ENCODE results near the gene PTGER1. TPM values are rescaled to one million over a fixed set of nuclear protein-coding genes. Genes with fewer than 3 reads are reported as not detected.

PTGER1 gene
- total RNA-seq, 1 experiment from 2014 or later, result 0.42 TPM

DNA sequence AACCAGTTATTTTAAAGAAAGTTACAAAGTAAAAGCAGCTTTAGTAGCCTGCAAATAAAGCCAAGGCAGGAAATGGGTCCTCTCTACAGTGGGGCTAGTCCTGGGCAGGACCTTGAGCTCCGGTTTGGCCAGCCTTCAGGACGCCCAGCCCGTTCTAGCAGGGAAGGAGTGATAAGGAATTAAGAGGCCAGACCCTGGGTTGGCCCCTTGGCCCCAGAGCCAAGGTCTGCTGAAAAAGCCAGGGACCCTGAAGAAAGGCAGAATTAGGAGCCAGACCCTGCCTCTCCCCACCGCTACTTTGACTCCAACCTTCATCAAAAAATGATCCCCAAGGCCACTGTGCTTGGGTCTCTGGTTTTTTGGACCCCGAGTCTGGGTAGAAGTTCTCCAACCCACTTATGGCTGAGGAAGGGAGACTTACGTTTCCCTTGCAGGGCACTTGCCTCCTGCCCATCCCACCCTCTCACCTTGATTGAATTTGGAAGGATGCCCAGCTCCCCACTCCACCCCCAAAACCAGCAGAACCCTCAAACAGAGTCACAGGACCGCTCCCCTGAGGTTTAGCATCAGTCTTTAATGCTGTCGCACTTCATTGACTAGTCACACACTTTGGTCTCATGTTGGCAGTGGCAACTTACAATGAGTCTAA is 39.2 kb upstream of the PTGER1 start:
- ChIA-PET POLR2A (interaction anchor here (1.3 to 15.7 kb wide), 3 partner anchors 12 to 37 kb away, joined by 4 to 203 read pairs (median 64); partner anchors contain the start of gene GIPC1), CTCF (interaction anchor here (0.6 to 7.9 kb wide), 2 partner anchors 9 to 377 kb away, joined by 3 to 53 read pairs; no protein-coding TSS in a partner anchor)
- intact Hi-C loops (cut with micrococcal nuclease), result no loop called here
- Mint-ChIP-seq H3K9me3 (ENCODE audit: unreplicated experiment) (no peaks in the 10 kb centered on the region), H3K27me3 (ENCODE audit: insufficient read depth, unreplicated experiment) (no peaks in the 10 kb centered on the region), H3K36me3 (ENCODE audit: insufficient read depth, unreplicated experiment) (peaks cover 58% of the 10 kb centered on the region), H3K27ac (ENCODE audit: low read depth, unreplicated experiment) (no peak overlapping the region), H3K4me3 (ENCODE audit: unreplicated experiment) (peak overlapping the region; percentile 87), H3K4me1 (ENCODE audit: insufficient read depth, unreplicated experiment) (peaks cover 24% of the 10 kb centered on the region)
- BruUV-seq (replicated peaks), result no TSS peak
- TF ChIP-seq, protein P1, sequence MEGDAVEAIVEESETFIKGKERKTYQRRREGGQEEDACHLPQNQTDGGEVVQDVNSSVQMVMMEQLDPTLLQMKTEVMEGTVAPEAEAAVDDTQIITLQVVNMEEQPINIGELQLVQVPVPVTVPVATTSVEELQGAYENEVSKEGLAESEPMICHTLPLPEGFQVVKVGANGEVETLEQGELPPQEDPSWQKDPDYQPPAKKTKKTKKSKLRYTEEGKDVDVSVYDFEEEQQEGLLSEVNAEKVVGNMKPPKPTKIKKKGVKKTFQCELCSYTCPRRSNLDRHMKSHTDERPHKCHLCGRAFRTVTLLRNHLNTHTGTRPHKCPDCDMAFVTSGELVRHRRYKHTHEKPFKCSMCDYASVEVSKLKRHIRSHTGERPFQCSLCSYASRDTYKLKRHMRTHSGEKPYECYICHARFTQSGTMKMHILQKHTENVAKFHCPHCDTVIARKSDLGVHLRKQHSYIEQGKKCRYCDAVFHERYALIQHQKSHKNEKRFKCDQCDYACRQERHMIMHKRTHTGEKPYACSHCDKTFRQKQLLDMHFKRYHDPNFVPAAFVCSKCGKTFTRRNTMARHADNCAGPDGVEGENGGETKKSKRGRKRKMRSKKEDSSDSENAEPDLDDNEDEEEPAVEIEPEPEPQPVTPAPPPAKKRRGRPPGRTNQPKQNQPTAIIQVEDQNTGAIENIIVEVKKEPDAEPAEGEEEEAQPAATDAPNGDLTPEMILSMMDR (IDR thresholded peaks at IDR 0.05; ENCODE audit: unreplicated experiment), result no peak
- no peak for DNase-seq (ENCODE audit: unreplicated experiment)

DNA sequence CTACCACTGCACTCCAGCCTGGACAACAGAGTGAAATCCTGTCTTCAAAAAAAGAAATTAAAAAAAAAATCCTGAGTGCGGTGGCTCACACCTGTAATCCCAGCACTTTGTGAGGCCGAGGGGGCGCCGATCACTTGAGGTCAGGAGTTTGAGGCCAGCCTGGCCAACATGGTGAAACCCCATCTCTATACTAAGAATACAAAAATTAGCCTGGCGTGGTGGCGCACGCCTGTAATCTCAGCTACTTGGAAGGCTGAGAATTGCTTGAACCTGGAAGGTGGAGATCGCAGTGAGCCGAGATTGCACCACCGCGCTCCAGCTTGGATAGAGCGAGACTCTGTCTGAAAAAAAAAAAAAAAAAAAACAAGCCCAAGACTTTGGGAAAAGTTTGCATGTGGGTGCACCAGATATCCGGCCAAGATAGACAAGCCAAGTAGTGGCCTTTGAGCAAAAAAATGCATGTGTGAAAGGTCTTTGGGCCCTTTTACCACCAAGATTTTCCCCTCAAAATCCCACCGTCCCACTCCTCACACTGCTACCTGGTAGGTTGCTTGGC is 37.3 kb upstream of the PTGER1 start:
- ChIA-PET CTCF (interaction anchor here (0.6 kb wide), 4 partner anchors 15 to 275 kb away, joined by 3 to 4 read pairs (median 3); no protein-coding TSS in a partner anchor), POLR2A (interaction anchor here (1.3 to 15.7 kb wide), 5 partner anchors 10 to 44 kb away, joined by 3 to 203 read pairs (median 7); partner anchors contain the start of gene GIPC1)
- Mint-ChIP-seq H3K4me1 (ENCODE audit: insufficient read depth, unreplicated experiment) (peaks cover 23% of the 10 kb centered on the region), H3K27me3 (ENCODE audit: insufficient read depth, unreplicated experiment) (no peaks in the 10 kb centered on the region), H3K27ac (ENCODE audit: low read depth, unreplicated experiment) (no peak overlapping the region), H3K36me3 (ENCODE audit: insufficient read depth, unreplicated experiment) (peaks cover 45% of the 10 kb centered on the region), H3K9me3 (ENCODE audit: unreplicated experiment) (no peaks in the 10 kb centered on the region), H3K4me3 (ENCODE audit: unreplicated experiment) (no peak overlapping the region)
- no peak for DNase-seq (ENCODE audit: unreplicated experiment)
- BruUV-seq (replicated peaks), result no TSS peak
- intact Hi-C loops (cut with micrococcal nuclease), result no loop called here
- TF ChIP-seq, protein P1 (IDR thresholded peaks at IDR 0.05; ENCODE audit: unreplicated experiment), result no peak

DNA sequence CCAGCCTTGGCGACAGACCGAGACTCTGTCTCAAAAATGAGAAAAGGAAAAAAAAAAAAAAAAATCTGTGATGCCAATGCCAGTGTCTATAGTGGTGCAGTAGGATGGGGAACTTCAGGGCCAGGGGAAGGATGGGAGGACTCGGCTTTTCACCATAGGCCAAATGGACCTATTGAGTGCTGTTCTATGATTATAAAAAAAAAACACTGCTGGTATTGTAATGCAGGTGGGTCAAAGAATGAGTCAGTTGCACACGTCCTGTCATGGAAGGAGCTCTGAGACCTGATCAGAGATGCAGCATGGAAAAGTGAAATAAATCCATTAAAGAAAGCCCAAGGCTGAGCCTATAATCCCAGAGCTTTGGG is 36.1 kb upstream of the PTGER1 start:
- ChIA-PET CTCF (interaction anchor here (0.6 to 2.6 kb wide), 6 partner anchors 9 to 77 kb away, joined by 3 to 9 read pairs (median 4); no protein-coding TSS in a partner anchor), POLR2A (interaction anchor here (0.6 to 15.7 kb wide), 13 partner anchors 9 to 661 kb away, joined by 3 to 203 read pairs (median 3); partner anchors contain the start of gene GIPC1)
- H3K27ac Mint-ChIP-seq (ENCODE audit: low read depth, unreplicated experiment), result peak overlapping the region; percentile 86
- TF ChIP-seq, protein P1 (IDR thresholded peaks at IDR 0.05; ENCODE audit: unreplicated experiment), result no peak
- no peaks in the 10 kb centered on the region for H3K27me3 Mint-ChIP-seq (ENCODE audit: insufficient read depth, unreplicated experiment)
- no TSS peak for BruUV-seq (replicated peaks)
- H3K4me1 Mint-ChIP-seq (ENCODE audit: insufficient read depth, unreplicated experiment), result peaks cover 19% of the 10 kb centered on the region
- H3K4me3 Mint-ChIP-seq (ENCODE audit: unreplicated experiment), result peak overlapping the region; percentile 64
- DNase-seq (ENCODE audit: unreplicated experiment), result no peak
- H3K36me3 Mint-ChIP-seq (ENCODE audit: insufficient read depth, unreplicated experiment), result peaks cover 34% of the 10 kb centered on the region
- no peaks in the 10 kb centered on the region for H3K9me3 Mint-ChIP-seq (ENCODE audit: unreplicated experiment)
- intact Hi-C loops (cut with micrococcal nuclease), result no loop called here
